ENCODE data around the gene TOB1. TPM values are rescaled to one million over a fixed set of nuclear protein-coding genes. Genes with fewer than 3 reads are reported as not detected.

The TOB1 gene
- total RNA-seq, 2 donors from 2014 or later: 57.9 to 63.2 TPM

DNA sequence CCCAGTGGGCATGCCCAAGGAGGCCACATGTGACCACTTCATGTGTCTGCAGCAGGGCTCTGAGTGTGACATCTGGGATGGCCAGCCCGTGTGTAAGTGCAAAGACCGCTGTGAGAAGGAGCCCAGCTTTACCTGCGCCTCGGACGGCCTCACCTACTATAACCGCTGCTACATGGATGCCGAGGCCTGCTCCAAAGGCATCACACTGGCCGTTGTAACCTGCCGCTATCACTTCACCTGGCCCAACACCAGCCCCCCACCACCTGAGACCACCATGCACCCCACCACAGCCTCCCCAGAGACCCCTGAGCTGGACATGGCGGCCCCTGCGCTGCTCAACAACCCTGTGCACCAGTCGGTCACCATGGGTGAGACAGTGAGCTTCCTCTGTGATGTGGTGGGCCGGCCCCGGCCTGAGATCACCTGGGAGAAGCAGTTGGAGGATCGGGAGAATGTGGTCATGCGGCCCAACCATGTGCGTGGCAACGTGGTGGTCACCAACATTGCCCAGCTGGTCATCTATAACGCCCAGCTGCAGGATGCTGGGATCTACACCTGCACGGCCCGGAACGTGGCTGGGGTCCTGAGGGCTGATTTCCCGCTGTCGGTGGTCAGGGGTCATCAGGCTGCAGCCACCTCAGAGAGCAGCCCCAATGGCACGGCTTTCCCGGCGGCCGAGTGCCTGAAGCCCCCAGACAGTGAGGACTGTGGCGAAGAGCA, 26.4 kb downstream of the TOB1 start:
- DNase-seq: no peak
- no peak for ATAC-seq
- intact Hi-C loops (cut with DNase I): loop anchor here (2.0 to 10.0 kb wide), 4 partner anchors 55 to 295 kb away; partner anchors contain the start of gene SPATA20 (in 2 of the 2)

DNA sequence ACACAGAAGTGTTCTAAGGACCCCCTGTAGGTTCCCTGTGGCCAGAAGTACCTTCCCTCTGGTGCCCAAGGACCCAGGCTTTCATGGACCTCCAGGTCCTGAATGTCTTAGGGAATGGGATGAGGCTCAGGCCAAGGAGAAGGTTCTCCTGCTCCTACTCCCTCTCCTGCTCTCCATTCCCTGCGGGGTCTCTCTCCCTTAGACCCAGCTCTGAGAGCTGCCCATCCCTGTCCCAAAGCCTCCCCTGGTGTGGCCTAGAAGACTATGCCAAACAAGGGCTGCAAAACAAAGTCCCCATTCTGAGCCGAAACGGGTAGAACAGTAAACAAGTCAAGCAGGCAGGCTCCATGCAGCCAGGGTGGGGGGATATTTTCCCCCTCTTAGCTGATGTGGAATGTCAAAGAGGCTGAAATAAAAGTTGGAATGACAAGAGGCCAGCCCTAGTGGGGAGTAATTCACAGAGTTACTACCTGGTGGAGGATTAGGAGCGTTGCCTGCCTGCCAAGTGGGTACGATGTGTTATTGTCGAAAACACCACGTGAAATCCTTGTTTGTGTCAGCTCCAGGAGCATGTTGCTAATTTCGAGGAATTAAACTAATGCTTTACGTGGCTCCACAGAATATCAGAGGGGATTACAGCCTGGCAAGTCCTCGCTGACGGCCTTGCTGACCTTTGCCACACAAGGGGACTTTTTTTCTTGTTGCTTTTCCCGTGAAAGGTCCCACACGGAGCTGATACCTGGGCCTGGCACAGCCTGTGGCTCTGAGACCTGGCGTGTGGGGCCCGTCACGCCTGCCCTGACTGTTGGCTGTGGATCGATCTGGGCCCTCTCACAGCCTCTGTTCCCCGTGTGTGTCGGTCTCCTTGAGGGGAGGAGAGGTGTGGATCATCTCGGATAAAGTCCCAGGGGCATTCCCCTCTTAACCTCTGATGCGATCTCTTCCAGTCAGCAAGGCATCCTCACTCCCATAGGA, 27.9 kb downstream of the TOB1 start:
- intact Hi-C loops (cut with DNase I): no loop called here
- no peak for DNase-seq
- ATAC-seq: no peak

DNA sequence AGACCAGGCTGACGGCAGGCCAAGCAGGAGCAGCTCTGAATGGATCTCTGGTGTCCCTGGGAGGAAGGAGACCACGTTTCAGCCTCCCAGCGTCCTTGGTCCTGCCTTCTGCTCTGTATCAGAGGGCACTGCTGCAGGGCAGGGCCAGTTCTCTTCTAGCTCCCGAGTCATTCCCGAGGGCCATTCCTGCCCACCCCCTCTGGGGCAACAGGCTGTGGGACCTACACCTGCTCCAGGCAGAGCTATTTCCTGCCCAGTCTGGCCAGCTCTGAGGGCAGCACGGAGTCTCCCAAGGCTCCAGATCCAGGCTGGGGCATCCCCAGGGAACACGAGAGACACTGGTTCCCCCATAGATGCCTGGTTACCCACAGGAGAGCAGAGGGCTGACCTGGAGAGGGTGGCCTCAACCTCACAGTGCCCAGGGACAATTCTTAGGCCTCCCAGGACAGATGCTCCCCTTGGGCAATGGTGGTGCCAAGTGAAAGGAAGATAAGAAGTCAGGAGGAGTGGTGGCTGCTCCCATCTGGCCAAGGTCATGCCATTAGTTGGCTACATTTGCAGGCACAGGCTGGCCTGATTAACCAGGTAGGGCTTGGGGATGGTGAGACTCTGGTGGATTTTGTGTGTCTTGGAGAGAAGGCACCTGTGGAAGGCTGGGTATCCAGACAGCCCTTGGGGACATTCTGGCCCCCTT, 28.7 kb downstream of the TOB1 start:
- no peak for DNase-seq
- no peak for ATAC-seq
- intact Hi-C loops (cut with DNase I): no loop called here

DNA sequence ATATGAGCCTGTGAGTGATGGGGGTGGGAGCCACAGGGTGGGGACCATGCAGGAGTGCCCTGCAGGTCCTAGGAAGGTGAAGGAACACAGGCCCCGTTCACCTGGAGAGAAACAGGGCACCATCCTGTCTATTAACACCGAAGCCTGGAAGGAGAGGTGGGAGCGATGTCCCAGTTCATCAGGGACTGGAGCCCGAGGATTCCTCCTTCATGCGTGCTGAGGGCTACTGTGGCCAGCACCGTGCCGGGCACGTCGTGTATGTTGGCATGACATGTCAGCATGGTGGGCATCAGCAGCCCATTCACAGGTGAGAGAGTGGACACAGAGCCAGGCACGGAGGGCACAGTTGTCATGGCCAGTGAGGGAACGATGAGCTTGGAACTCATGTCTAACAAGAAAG, 29.3 kb downstream of the TOB1 start:
- intact Hi-C loops (cut with DNase I): no loop called here
- DNase-seq: no peak
- no peak for ATAC-seq

DNA sequence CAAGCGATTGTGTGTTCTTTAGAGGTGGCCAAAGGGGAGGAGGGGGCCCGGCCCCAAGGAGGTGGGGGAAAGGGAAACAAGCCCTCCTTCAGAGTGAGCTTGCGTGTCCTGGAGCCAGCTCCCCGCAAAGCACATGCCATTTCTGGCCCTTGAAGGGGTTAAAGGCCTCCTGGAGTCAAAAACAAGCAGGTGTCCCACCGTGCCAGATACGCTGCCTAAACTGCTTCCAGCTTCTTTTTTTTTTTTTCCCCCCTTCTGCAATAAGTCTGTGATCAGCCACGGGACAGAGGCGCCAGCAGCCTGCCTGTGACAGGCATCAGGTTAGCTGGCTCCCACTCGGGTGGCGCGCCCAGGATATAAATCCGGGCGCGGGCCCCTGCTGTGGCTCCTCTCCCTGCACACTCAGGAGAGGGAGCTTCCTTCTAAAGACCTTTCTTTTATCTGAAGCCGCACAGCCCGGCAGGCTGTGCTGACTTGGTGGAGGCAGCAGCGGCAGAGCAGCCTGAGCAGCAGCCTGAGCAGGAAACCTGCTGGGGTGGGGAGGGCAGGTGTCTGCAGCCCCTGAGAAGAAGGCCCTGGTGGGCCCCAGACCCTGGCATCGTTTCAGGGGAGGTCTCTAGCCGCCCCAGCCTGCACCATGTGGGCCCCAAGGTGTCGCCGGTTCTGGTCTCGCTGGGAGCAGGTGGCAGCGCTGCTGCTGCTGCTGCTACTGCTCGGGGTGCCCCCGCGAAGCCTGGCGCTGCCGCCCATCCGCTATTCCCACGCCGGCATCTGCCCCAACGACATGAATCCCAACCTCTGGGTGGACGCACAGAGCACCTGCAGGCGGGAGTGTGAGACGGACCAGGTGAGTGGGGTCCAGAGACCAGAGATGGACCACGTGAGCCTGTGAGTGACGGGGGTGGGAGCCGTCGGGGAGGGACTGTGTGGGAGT, 30.6 kb downstream of the TOB1 start, which contains the start of gene WFIKKN2:
TSS of gene WFIKKN2 (plus strand) at position 286 of the 934 bp plus-strand sequence. CDS start at position 638, 352 bp downstream.
- DNase-seq (no peak), ATAC-seq (peak; percentile 15 to 25)
- intact Hi-C loops (cut with DNase I): no loop called here

DNA sequence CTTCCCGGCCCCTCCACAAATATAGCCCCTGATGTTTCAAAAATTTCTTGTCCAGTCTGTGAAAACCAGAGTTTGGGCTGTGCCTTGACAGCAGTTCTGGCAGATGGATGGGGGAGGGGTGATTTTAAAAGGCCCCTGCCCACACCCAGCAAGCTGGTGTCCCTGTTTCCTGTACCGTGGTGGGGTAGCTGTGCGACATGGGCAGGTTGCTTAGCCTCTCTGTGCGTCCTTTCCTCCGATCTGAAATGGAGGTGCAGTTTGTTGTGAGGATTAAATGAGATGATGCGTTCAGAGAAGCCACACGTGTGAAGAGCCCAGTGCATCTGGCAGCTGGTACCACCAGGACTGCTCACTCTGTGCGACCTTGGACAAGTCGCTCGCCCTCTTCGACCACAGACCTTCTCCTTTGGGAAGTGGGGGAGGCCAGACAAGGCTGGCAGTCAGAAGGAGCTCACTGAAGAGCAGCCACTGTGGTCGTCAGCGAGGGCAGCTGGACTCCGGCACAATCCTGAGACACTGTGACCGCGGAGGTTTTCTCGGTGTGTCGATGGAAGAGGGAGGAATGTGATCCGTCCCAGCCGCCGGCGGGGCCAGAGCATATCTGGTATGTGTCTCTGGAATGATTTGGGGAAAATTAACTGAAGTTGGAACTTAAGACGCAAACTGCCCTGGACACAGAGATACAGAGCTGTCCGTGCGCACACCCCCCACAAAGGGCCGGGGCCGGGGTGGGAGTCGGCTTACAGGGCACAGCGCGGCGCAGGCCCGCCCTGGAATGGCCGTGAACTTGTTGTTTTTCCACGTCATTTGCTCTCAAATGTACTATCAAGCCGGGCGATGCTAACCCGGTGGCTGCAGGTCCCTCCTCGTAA, 31.5 kb downstream of the TOB1 start:
- intact Hi-C loops (cut with DNase I): no loop called here
- ATAC-seq (peak; percentile 57 to 62), DNase-seq (no peak)

DNA sequence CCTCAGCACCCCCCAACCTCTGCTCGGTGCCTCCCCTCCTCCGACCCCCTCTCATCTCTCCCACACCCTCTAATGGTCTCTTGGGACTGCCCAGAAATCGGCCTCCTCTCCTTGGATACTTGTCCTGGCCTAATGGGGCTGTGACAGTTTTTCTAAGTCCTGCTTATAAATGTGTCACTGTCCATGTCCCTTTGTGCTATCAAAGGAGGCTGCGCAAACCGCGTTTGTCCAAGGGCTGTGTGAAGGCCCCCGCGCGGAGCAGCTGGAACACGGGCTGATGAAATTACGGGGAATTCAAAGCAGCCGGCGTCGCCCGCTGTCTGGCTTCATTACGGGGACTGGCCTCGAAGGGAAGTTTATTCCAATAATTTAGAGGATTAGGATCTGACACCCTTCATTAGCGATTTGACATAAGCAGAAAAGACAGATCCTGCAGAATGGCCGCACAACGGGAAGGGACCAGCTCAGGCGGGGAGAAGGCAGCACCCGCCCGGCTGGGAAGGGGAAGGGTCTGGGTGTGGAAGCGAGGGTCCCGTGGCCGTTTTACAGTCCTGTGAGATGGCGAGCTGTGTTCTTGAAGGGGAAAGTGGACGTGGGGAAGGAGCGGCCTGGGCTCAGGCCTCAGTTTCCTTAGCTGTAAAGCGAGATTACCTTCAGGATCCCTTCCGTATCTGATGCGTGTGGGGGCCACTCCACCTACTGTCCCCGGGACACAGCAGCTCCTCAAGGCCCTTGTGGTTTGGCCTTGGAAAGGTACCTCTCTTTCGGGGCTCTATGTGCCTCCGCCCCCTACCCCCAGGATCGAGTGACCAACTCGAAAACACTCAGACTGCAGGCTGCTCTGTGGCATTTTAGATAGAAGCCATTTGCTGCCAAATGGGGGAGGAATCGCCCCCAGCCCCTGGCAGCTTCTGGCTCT, 32.4 kb downstream of the TOB1 start:
- intact Hi-C loops (cut with DNase I): no loop called here
- ATAC-seq: no peak
- no peak for DNase-seq

DNA sequence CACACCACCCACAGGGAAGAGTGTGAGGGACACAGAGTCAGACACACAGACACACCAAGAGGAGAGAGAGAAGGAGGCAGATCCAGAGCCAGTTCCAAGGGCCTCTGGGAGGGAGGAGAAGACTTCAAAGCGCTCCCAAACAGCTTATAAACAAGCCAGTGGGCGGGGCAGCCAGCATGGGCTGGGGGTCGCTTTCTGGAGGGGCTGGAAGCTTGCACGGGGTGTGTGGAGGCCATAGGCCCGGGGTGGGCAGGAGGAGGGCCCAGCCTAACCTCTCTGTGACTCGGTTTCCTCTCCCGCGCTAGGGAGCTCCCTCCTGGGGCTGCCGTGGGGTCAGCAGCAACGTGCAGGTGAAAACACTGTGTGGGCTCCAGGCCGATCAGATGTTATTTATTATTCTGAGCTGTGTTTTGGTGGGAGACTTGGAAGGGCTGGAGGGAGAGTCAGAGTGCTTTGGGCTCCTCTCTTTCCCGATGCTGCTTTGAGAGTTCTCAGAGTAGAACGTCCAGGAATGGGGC, 33.2 kb downstream of the TOB1 start:
- no peak for ATAC-seq
- intact Hi-C loops (cut with DNase I): no loop called here
- DNase-seq: no peak

DNA sequence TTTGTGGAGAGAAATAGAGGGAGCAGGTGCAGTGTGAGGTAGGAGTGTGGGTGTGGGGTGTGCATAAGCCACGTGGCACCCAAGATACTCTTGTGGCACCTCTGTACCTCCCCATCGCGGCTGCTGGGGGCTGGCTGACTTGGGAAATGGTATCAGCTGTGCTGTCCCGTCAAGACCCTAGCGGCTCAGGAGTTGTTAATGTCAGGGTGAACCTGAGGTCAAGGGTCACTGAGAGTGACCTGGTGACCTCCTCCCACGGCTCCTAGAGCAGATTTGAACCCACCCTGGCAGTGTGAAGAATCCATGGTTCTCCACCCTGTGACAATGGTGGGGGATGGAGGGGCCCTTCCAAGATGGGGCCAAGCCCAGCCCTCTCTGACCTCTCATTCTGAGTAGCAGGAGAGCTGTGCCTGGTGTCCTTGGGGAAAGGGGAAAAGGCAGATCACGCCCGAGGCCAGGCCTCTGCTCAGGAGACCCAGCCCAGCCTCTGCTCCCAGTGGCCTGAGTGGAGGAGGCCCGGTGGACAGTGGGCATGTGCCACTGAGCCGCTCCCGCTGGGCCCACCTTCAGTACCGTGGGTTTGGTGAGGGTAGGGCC, 33.8 kb downstream of the TOB1 start:
- intact Hi-C loops (cut with DNase I): no loop called here
- no peak for ATAC-seq
- DNase-seq: no peak

DNA sequence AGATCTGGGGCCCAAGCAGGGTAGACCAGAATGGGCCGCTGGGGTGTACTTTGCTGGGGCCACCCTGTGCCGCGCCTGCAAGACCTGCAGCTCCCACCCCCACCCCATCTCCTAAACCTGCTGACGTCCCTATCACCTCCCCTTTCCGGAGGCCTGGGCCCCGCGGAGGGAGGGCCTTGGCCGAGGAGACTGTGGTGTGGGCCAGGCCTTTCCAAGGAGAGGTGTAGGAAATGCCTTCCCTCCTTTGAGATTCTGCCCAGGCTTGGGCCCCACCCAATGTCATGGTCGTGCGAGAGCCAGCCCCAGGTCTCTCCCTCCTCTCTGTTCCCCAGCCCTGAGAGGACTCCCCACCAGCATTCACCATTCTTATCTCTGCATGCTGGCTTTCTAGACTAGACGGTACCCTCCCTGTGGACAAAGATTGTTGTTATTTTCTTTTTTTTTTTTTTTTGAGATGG, 34.7 kb downstream of the TOB1 start:
- intact Hi-C loops (cut with DNase I): no loop called here
- peak in 1 of 2 donors; percentile 25 for ATAC-seq
- DNase-seq: no peak

DNA sequence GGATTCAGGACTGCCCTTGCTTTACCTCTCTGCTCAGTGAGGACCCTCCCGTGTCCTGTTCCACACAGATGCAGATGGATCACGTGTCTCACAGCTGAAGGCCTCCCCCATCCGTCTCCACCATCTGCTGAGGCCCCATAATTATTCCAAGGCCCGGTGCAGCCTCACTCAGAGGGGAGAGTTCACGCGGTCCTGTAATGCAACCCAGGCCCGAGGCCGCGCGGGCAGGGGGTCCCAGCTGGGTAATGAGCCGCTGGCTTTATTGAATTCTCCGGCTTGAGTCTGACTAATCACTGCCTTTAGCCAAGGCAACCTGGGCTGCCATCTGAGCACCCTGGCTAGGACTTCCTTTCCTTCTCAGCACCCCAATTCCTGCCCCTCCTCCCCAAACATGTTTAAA, 35.2 kb downstream of the TOB1 start:
- DNase-seq: no peak
- ATAC-seq: no peak
- intact Hi-C loops (cut with DNase I): no loop called here

DNA sequence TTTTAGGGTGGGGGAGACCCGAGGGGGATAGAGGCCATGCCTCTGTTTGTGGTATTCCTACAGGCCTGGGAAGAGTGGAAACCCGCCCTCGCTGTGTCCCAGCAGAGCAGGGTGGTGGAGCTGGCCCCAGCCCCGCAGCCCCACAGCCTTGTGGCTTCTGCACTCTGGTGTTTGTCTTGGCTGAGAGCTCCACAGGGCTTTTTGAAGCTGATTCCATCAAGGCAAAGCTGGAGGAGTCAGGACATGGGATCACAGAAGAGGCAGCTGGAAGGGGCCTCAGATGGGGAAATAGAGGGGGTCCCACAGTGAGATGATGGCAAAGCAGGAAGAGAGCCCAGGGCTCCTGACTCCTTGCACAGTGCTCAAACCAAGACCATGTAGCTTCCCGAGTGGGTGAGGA, 35.8 kb downstream of the TOB1 start:
- peak in 1 of 2 donors; percentile 10 for ATAC-seq
- intact Hi-C loops (cut with DNase I): no loop called here
- no peak for DNase-seq

DNA sequence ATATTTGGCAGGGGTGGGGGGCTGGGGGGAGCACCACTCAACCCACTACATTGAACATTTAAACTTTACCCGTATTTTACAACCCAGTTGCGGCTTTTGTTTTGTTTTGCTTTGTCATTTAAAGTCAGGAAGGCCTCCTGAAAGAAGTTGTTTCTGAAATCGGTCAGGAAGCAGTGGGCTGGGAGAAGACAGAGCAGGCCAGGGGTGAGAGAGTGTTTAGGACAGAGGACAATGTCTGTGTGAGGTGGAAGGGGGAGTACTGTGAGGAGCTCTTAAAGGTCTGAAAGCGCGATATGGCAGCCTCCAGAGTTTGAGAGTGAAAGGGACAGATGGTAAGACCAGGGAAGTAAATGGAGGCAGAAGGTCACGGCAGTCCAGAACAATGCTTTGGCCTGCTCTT, 36.8 kb downstream of the TOB1 start:
- intact Hi-C loops (cut with DNase I): no loop called here
- ATAC-seq: no peak
- no peak for DNase-seq

DNA sequence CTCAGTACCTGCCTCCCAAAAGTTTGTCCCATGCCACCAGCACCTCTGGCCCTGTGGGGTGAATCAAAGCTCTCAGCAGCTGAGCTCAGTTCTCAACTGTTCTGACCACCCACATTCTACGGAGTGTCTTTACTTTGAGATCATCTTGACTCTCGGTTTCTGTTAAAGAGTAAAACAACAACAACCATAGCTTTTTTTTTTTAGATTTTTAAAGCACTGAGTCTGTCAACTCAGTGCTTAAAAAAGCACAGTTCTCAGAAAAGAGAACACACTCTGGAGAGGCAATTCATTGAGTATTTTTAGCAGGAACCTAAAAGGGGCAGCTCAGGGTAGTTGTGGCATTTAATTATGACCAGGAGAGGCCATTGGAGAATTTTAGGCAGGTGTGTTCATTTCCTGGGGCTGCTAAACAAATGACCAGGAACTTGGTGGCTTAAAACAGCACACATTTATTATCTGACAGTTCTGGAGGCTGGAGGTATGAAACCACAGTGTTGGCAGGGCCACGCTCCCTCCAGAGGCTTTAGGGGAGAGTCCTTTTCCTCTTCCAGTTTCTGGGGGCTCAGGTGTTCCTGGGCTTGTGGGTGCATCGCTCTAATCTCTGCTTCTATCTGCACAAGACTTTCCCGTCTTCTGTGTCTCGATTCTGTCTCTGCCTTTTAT, 37.5 kb downstream of the TOB1 start:
- intact Hi-C loops (cut with DNase I): no loop called here
- ATAC-seq: no peak

DNA sequence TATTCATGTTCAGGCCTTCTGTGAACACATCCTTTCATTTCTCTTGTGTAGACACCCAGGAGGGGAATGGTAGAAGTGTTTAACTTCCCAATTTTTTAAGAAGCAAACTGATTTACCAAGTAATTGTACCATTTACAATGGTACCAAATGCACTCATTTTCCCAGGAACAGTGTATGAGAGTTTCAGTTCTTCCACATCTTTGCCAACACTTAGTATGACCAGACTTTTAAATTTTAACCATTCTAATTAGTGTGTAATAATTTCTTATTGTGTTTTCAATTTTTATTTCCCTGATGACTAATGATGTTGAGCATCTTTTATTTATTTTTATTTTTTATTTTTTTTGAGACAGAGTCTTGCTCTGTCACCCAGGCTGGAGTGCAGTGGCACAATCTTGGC, 41.0 kb downstream of the TOB1 start:
- intact Hi-C loops (cut with DNase I): no loop called here
- no peak for DNase-seq
- ATAC-seq: no peak

More for the DNA sequence above, 37.5 kb downstream of the TOB1 start:
- DNase-seq: no peak

Measured in left cardiac atrium (tissue), 4 donors.